ENCODE measurements around the gene DNPH1. TPM values are rescaled to one million over a fixed set of nuclear protein-coding genes. Genes with fewer than 3 reads are reported as not detected.

The DNPH1 gene
- total RNA-seq, 1 experiment from 2014 or later: 102 TPM

DNA sequence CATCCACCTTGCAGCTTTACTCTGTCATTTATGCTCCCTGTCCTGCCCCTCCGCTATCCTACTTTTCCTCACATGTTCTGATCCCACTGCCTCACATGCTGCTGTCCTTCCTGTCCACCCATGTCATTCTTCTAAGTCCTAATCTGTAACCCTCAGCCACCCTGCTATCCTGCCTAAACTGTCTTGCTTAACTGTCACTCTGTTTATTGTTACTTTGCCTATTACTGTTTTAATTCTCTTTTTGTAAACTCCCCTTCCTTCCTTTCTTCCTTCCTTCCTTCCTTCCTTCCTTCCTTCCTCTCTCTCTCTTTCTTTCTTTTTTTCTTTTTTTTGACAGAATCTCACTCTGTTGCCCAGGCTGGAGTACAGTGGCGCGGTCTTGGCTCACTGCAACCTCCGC lies 45.8 kb downstream of the DNPH1 start:
- no peak for DNase-seq (ENCODE audit: low read depth)

DNA sequence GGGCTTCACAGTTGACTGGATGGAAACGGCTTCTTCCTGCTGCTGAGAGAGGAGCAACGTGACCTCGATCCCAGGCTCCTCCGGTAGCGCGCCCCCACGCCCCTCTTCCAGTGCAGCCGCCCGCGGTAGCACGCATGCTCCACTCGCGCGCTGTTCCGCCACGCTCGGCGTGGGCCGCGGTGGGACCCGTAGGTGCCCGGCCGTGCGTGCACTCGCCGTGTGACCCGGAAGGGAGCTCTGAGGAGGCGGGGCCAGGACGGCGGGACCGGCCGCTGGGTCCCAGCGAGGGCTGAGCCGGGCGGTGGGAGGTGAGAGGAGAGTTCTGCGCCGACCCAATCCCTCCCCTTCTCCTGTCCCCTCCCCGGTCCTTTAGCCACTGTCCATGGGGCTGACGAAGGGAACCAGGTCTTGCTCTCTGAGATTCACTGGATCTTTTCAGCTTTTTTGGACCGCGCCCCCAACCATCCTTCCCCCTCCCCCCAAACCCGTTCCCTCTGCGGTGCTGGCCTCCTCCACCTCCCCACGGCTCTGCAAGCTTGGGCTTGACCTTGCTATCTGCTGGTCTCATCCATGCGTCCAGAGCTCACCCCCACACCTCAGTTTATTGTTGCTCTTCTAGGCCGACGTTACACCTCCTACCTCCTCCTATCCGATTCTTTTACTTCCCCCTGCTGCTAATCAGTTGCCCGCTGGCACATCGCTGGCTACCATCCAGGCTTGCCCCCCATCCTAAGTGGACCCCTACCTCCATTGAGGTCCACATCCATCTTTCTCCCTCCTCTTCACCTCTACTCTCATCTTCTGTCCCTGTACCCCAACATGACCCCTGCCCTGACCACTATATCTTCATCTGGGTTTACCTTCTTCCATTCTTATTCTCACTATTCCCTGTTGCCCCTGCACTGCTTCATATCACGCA lies 47.1 kb downstream of the DNPH1 start, which contains the start of gene CUL9:
TSS of gene CUL9 (plus strand) at position 255 of the 919 bp plus-strand sequence. CDS start 2,115 bp downstream, outside the sequence.
- peak; percentile 75 for DNase-seq (ENCODE audit: low read depth)

DNA sequence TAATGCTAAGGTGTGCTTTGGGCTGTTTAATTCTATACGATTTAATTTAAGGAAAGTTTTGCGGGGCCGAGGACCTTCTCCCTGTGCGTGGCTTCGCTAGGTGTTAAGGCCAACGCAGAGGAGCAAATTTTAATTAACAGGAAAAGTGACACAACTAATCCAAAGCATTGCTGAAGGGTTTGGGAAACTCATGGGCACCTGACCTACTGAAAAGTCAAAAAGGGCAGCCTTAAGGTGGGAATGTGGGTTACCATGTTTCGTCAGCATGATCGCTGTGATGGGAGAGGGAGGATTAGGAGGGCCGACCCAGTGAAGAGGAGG lies 47.7 kb downstream of the DNPH1 start:
- DNase-seq (ENCODE audit: low read depth): no peak

DNA sequence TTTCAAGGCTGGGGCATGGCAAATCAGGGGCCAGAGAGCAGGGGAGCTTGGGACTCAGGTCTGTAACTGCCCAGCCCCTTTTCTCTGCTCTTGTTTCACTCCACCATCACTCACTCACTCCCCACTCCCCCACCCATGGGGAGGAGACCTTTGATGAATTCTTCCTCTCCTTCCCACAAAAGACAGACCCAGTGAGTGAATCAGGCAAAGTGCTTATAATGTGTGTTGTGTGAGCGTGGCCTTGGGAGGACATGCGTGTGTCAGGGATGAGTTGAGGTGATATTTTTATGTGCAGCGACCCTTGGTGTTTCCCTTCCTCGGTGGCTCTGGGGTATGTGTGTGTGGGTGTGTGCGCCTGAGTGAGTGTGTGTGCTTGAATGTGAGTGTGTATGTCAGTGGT lies 48.3 kb downstream of the DNPH1 start:
- DNase-seq (ENCODE audit: low read depth): no peak

DNA sequence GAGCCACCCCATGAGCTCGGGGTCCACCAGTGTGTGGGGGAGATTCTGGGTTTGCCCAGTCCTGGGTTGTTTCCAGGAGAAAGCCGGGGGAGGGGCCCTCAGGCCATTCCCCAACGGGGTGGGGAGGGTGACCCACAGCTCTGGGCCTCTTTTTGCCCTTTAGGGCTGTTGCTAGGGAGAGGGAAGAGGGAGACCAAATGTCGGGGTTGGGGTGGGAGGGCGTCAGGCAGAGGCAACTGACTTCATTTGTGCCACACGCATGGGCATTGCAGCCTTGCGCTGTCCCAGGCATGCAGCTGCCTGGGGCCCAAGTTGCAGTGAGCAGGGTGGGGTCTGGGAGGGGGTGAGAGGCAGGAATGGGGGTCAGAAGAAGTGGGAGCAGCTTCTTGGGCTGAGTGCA lies 49.2 kb downstream of the DNPH1 start:
- DNase-seq (ENCODE audit: low read depth): no peak

DNA sequence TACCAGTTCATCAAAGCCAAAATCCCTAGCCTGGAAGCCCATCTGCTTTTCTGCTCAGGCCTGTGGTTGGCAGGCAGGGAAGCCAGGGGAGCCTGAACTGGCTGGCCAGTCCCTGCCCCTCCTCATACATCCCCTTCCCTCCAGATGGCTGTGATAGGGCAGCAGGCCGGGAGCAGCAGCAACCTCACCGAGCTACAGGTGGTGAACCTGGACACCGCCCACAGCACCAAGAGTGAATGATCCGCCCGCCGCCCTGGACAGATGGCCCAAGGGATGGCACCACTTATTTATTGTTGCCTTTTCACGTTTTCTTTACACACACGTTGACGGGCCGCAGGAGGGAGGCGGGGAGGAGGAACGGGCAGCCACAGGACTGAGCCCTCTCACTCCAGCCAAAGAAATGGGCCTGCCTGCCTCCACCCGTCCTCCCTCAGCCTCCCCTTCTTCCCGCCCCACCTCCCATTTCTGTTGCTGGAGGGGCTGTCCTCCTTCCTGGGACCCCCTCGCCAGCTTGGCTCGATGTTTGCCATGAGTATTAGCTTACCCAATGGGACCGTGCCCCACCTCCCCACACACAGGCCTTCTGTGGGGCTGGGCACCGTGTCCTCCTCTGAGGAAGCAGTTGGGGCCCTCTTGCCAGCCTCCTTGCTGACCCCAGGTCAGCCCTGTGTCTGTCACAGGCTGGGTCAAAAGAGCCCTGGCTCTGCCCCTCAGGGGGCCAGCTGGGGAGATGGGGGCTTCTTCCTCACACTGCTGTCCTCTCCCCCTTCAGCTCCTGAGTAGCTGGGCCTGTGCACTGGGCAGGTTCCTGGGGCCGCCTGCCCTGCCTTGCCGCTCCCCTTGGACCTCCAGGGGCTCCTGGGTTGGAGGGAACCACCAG lies 50.1 kb downstream of the DNPH1 start:
- DNase-seq (ENCODE audit: low read depth): no peak

DNA sequence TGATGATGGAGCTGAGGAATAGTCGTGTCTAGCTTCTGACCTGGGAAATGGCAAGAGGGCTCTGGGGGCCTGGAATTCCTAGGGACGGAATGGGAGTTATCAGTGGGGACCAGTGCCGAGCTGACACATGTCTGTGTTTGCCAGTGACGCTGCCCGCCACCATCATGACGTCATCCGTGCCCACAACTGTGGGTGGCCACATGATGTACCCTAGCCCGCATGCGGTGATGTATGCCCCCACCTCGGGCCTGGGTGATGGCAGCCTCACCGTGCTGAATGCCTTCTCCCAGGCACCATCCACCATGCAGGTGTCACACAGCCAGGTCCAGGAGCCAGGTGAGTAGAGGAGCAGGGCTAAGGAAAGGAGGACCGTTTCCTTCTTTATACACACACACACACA lies 51.1 kb downstream of the DNPH1 start:
- DNase-seq (ENCODE audit: low read depth): no peak

DNA sequence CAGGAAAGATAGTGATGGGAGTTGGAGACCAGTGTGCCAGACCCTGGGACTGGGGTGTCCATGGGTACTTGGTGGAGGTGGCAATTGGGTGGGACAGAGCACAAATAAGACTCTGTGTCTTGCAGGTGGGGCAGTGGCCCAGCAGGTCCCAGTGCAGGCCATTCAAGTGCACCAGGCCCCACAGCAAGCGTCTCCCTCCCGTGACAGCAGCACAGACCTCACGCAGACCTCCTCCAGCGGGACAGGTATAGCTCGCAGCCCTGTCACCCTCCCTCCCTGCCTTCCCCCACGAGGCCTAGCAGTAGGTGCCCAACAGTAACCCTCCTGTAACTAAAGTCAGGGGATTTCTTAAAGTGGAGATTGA lies 52.9 kb downstream of the DNPH1 start:
- no peak for DNase-seq (ENCODE audit: low read depth)

DNA sequence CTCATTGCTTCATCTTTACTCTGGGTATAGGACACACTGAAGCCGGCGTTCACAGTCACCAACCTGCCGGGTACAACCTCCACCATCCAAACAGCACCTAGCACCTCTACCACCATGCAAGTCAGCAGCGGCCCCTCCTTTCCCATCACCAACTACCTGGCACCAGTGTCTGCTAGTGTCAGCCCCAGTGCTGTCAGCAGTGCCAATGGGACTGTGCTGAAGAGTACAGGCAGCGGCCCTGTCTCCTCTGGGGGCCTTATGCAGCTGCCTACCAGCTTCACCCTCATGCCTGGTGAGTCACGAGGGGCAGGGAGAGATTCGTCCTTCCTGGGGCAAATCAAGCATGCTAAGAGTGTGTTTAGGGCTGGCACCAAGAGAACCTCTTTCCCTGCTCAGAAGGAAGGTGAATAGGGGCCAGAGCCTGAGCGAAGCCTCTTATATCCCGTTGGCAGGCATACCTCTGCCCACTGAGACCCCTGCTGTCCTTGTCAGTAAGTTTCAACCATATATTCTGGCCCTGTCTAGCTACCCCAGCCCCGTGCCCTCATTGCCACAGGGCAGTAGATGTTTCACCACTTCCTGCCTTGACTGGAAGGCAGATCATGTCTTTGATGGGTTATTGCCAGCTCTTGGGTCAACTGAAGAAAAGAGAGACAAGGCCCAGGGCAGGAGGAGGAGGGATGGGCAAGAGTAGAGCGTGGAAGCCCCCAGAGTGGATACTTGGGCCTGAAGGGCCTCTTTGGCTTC lies 53.4 kb downstream of the DNPH1 start:
- DNase-seq (ENCODE audit: low read depth): peak; percentile 82

Other genes starting within 250 kb of the DNPH1 start
- gene PPP2R5D, start 244.9 kb downstream of the DNPH1 start, total RNA-seq (2014; rRNA removed): 61.3 and 61.7 TPM in 2 replicates
- 116 and 119 TPM in 2 replicates for gene MEA1, start 215.5 kb downstream of the DNPH1 start, total RNA-seq (2014; rRNA removed)
- gene KLHDC3, start 215.2 kb downstream of the DNPH1 start, total RNA-seq (2014; rRNA removed): 47.1 and 50.4 TPM in 2 replicates
- 128 and 133 TPM in 2 replicates for gene RRP36, start 207.9 kb downstream of the DNPH1 start, total RNA-seq (2014; rRNA removed)
- gene CUL7, start 175.6 kb downstream of the DNPH1 start, total RNA-seq (2014; rRNA removed): 38.6 and 42.4 TPM in 2 replicates
- gene MRPL2, start 170.0 kb downstream of the DNPH1 start, total RNA-seq (2014; rRNA removed): 11.5 and 19.4 TPM in 2 replicates
- 10.6 and 11.2 TPM in 2 replicates for gene KLC4, start 169.8 kb downstream of the DNPH1 start, total RNA-seq (2014; rRNA removed)
- gene PTK7, start 153.2 kb downstream of the DNPH1 start, total RNA-seq (2014; rRNA removed): 52.3 and 52.8 TPM in 2 replicates
- gene SRF, start 58.2 kb downstream of the DNPH1 start, total RNA-seq (2014; rRNA removed): 29.5 and 36.5 TPM in 2 replicates
- 25.7 and 26.8 TPM in 2 replicates for gene CUL9, start 47.3 kb downstream of the DNPH1 start, total RNA-seq (2014; rRNA removed)
- gene TTBK1, start 14.0 kb upstream of the DNPH1 start, total RNA-seq (2014; rRNA removed): under 0.01 and 0.06 TPM in 2 replicates
- not detected in 2 replicates for gene SLC22A7, start 68.8 kb upstream of the DNPH1 start, total RNA-seq (2014; rRNA removed)
- gene CRIP3, start 79.3 kb upstream of the DNPH1 start, total RNA-seq (2014; rRNA removed): not detected in 2 replicates
- gene ZNF318, start 140.2 kb upstream of the DNPH1 start, total RNA-seq (2014; rRNA removed): 10.2 and 11.9 TPM in 2 replicates
- 14.9 and 15.7 TPM in 2 replicates for gene ABCC10, start 198.1 kb upstream of the DNPH1 start, total RNA-seq (2014; rRNA removed)
- 2.4 and 4.4 TPM in 2 replicates for gene DLK2, start 226.1 kb upstream of the DNPH1 start, total RNA-seq (2014; rRNA removed)
- gene TJAP1, start 248.1 kb upstream of the DNPH1 start, total RNA-seq (2014; rRNA removed): 27.0 and 32.8 TPM in 2 replicates

Measured in LHCN-M2 (cell line).